ENCODE measurements around the gene CNTNAP2.
A peak's percentile ranks its signal among the peaks of the same experiment; 100 is the strongest.

Gene CNTNAP2

GRCh38 chr7:147639037-147639436 is 1522.4 kb downstream of the CNTNAP2 start:
- Histone ChIP-seq H2BK5ac (ENCODE audit: low read length) (no peak overlapping the region), H3K4me2 (ENCODE audit: low read length) (no peak overlapping the region), H3K18ac (ENCODE audit: low read length) (peak overlapping the region; percentile 84), H3K36me3 (ENCODE audit: control insufficient read depth, insufficient read depth, low read length) (no peaks in the 10 kb centered on the region), H3K9ac (ENCODE audit: low read length) (no peak overlapping the region), H3K4me1 (ENCODE audit: control insufficient read depth, low read depth, low read length) (peaks cover 3% of the 10 kb centered on the region), H3K79me1 (ENCODE audit: low read length) (no peaks in the 10 kb centered on the region), H3K4me3 (ENCODE audit: low read length) (no peak overlapping the region), H3K27ac (ENCODE audit: low read depth, low read length) (no peak overlapping the region), H3K4ac (ENCODE audit: low read depth, low read length) (no peak overlapping the region), H2BK15ac (replicated peaks; ENCODE audit: low read depth) (no peak overlapping the region), H3K56ac (ENCODE audit: low read length) (no peak overlapping the region), H3K23ac (ENCODE audit: low read length) (no peak overlapping the region), H3K27me3 (ENCODE audit: insufficient read depth, low read length, poor library complexity) (no peaks in the 10 kb centered on the region), H2AK5ac (ENCODE audit: low read length) (no peak overlapping the region), H4K5ac (ENCODE audit: low read length) (no peak overlapping the region), H3K79me2 (ENCODE audit: control insufficient read depth, insufficient read depth, low read length) (no peaks in the 10 kb centered on the region), H2BK120ac (ENCODE audit: low read depth, low read length) (no peak overlapping the region), H4K8ac (ENCODE audit: low read depth, low read length) (no peak overlapping the region)
- DNase-seq, result peak; percentile 61
- WGBS (ENCODE audit: extremely low coverage, insufficient coverage, low lambda C conversion rate), result no CpG with 5 or more reads among the region's 6 CpGs

- no peak overlapping the region for H3K23ac ChIP-seq (ENCODE audit: low read length)
- no peak for DNase-seq
- no peak overlapping the region for H3K27ac ChIP-seq (ENCODE audit: low read depth, low read length)
- H3K4me2 ChIP-seq (ENCODE audit: low read length), result no peak overlapping the region
- H3K36me3 ChIP-seq (ENCODE audit: control insufficient read depth, insufficient read depth, low read length), result no peaks in the 10 kb centered on the region
- no peak overlapping the region for H2BK15ac ChIP-seq (replicated peaks; ENCODE audit: low read depth)
- H3K4me3 ChIP-seq (ENCODE audit: low read length), result no peak overlapping the region
- no peak overlapping the region for H4K8ac ChIP-seq (ENCODE audit: low read depth, low read length)
- H3K18ac ChIP-seq (ENCODE audit: low read length), result no peak overlapping the region
- H3K79me1 ChIP-seq (ENCODE audit: low read length), result no peaks in the 10 kb centered on the region
- H3K79me2 ChIP-seq (ENCODE audit: control insufficient read depth, insufficient read depth, low read length), result no peaks in the 10 kb centered on the region
- peaks cover 3% of the 10 kb centered on the region for H3K4me1 ChIP-seq (ENCODE audit: control insufficient read depth, low read depth, low read length)
- no peak overlapping the region for H3K56ac ChIP-seq (ENCODE audit: low read length)
- WGBS (ENCODE audit: extremely low coverage, insufficient coverage, low lambda C conversion rate), result no CpG with 5 or more reads among the region's 3 CpGs
- H2BK120ac ChIP-seq (ENCODE audit: low read depth, low read length), result no peak overlapping the region
- H2BK5ac ChIP-seq (ENCODE audit: low read length), result no peak overlapping the region
- H3K9ac ChIP-seq (ENCODE audit: low read length), result no peak overlapping the region
- H4K5ac ChIP-seq (ENCODE audit: low read length), result no peak overlapping the region
- H3K27me3 ChIP-seq (ENCODE audit: insufficient read depth, low read length, poor library complexity), result no peaks in the 10 kb centered on the region
- H2AK5ac ChIP-seq (ENCODE audit: low read length), result no peak overlapping the region
- no peak overlapping the region for H3K4ac ChIP-seq (ENCODE audit: low read depth, low read length)
These were observed 1523.2 kb downstream of the CNTNAP2 start for GRCh38 chr7:147639751-147640150.

GRCh38 chr7:147640821-147641220 is 1524.2 kb downstream of the CNTNAP2 start:
- Histone ChIP-seq H3K18ac (ENCODE audit: low read length) (no peak overlapping the region), H2AK5ac (ENCODE audit: low read length) (no peak overlapping the region), H3K23ac (ENCODE audit: low read length) (no peak overlapping the region), H3K36me3 (ENCODE audit: control insufficient read depth, insufficient read depth, low read length) (no peaks in the 10 kb centered on the region), H2BK15ac (replicated peaks; ENCODE audit: low read depth) (no peak overlapping the region), H2BK5ac (ENCODE audit: low read length) (no peak overlapping the region), H2BK120ac (ENCODE audit: low read depth, low read length) (no peak overlapping the region), H3K56ac (ENCODE audit: low read length) (no peak overlapping the region), H3K27me3 (ENCODE audit: insufficient read depth, low read length, poor library complexity) (no peaks in the 10 kb centered on the region), H3K9ac (ENCODE audit: low read length) (no peak overlapping the region), H3K4me2 (ENCODE audit: low read length) (no peak overlapping the region), H4K5ac (ENCODE audit: low read length) (no peak overlapping the region), H3K79me2 (ENCODE audit: control insufficient read depth, insufficient read depth, low read length) (no peaks in the 10 kb centered on the region), H4K8ac (ENCODE audit: low read depth, low read length) (no peak overlapping the region), H3K79me1 (ENCODE audit: low read length) (no peaks in the 10 kb centered on the region), H3K4me3 (ENCODE audit: low read length) (no peak overlapping the region), H3K4ac (ENCODE audit: low read depth, low read length) (no peak overlapping the region), H3K27ac (ENCODE audit: low read depth, low read length) (no peak overlapping the region), H3K4me1 (ENCODE audit: control insufficient read depth, low read depth, low read length) (peaks cover 3% of the 10 kb centered on the region)
- no peak for DNase-seq
- WGBS (ENCODE audit: extremely low coverage, insufficient coverage, low lambda C conversion rate), result no CpG with 5 or more reads among the region's 9 CpGs

GRCh38 chr7:147646568-147646967 is 1530.0 kb downstream of the CNTNAP2 start:
- Histone ChIP-seq H2BK5ac (ENCODE audit: low read length) (no peak overlapping the region), H2BK15ac (replicated peaks; ENCODE audit: low read depth) (no peak overlapping the region), H3K9ac (ENCODE audit: low read length) (no peak overlapping the region), H3K36me3 (ENCODE audit: control insufficient read depth, insufficient read depth, low read length) (no peaks in the 10 kb centered on the region), H3K56ac (ENCODE audit: low read length) (no peak overlapping the region), H3K79me1 (ENCODE audit: low read length) (no peaks in the 10 kb centered on the region), H3K4me3 (ENCODE audit: low read length) (no peak overlapping the region), H4K5ac (ENCODE audit: low read length) (no peak overlapping the region), H2AK5ac (ENCODE audit: low read length) (no peak overlapping the region), H3K23ac (ENCODE audit: low read length) (no peak overlapping the region), H3K27me3 (ENCODE audit: insufficient read depth, low read length, poor library complexity) (no peaks in the 10 kb centered on the region), H3K4me1 (ENCODE audit: control insufficient read depth, low read depth, low read length) (no peaks in the 10 kb centered on the region), H3K4me2 (ENCODE audit: low read length) (no peak overlapping the region), H3K4ac (ENCODE audit: low read depth, low read length) (no peak overlapping the region), H3K79me2 (ENCODE audit: control insufficient read depth, insufficient read depth, low read length) (no peaks in the 10 kb centered on the region), H4K8ac (ENCODE audit: low read depth, low read length) (no peak overlapping the region), H3K27ac (ENCODE audit: low read depth, low read length) (no peak overlapping the region), H3K18ac (ENCODE audit: low read length) (no peak overlapping the region), H2BK120ac (ENCODE audit: low read depth, low read length) (no peak overlapping the region)
- no CpG with 5 or more reads among the region's 4 CpGs for WGBS (ENCODE audit: extremely low coverage, insufficient coverage, low lambda C conversion rate)
- no peak for DNase-seq

GRCh38 chr7:147650991-147651390 is 1534.4 kb downstream of the CNTNAP2 start:
- no peak overlapping the region for H3K56ac ChIP-seq (ENCODE audit: low read length)
- H3K27ac ChIP-seq (ENCODE audit: low read depth, low read length), result no peak overlapping the region
- H2BK15ac ChIP-seq (replicated peaks; ENCODE audit: low read depth), result no peak overlapping the region
- no peak overlapping the region for H2AK5ac ChIP-seq (ENCODE audit: low read length)
- H3K79me2 ChIP-seq (ENCODE audit: control insufficient read depth, insufficient read depth, low read length), result no peaks in the 10 kb centered on the region
- H3K4me3 ChIP-seq (ENCODE audit: low read length), result no peak overlapping the region
- no peak for DNase-seq
- no peak overlapping the region for H2BK120ac ChIP-seq (ENCODE audit: low read depth, low read length)
- no peak overlapping the region for H3K23ac ChIP-seq (ENCODE audit: low read length)
- H3K18ac ChIP-seq (ENCODE audit: low read length), result no peak overlapping the region
- H3K9ac ChIP-seq (ENCODE audit: low read length), result no peak overlapping the region
- no peaks in the 10 kb centered on the region for H3K4me1 ChIP-seq (ENCODE audit: control insufficient read depth, low read depth, low read length)
- no peak overlapping the region for H3K4ac ChIP-seq (ENCODE audit: low read depth, low read length)
- no peaks in the 10 kb centered on the region for H3K36me3 ChIP-seq (ENCODE audit: control insufficient read depth, insufficient read depth, low read length)
- WGBS (ENCODE audit: extremely low coverage, insufficient coverage, low lambda C conversion rate), result no CpG with 5 or more reads among the region's 3 CpGs
- H2BK5ac ChIP-seq (ENCODE audit: low read length), result no peak overlapping the region
- no peak overlapping the region for H4K5ac ChIP-seq (ENCODE audit: low read length)
- no peaks in the 10 kb centered on the region for H3K79me1 ChIP-seq (ENCODE audit: low read length)
- no peaks in the 10 kb centered on the region for H3K27me3 ChIP-seq (ENCODE audit: insufficient read depth, low read length, poor library complexity)
- no peak overlapping the region for H4K8ac ChIP-seq (ENCODE audit: low read depth, low read length)
- no peak overlapping the region for H3K4me2 ChIP-seq (ENCODE audit: low read length)

- H3K27ac ChIP-seq (ENCODE audit: low read depth, low read length), result no peak overlapping the region
- H3K4me2 ChIP-seq (ENCODE audit: low read length), result no peak overlapping the region
- no peak overlapping the region for H2BK15ac ChIP-seq (replicated peaks; ENCODE audit: low read depth)
- H3K79me2 ChIP-seq (ENCODE audit: control insufficient read depth, insufficient read depth, low read length), result no peaks in the 10 kb centered on the region
- H3K4ac ChIP-seq (ENCODE audit: low read depth, low read length), result no peak overlapping the region
- no peaks in the 10 kb centered on the region for H3K4me1 ChIP-seq (ENCODE audit: control insufficient read depth, low read depth, low read length)
- no peak overlapping the region for H4K5ac ChIP-seq (ENCODE audit: low read length)
- no peak overlapping the region for H3K56ac ChIP-seq (ENCODE audit: low read length)
- no peak overlapping the region for H3K23ac ChIP-seq (ENCODE audit: low read length)
- no peak overlapping the region for H3K4me3 ChIP-seq (ENCODE audit: low read length)
- no peak overlapping the region for H2BK120ac ChIP-seq (ENCODE audit: low read depth, low read length)
- H2AK5ac ChIP-seq (ENCODE audit: low read length), result no peak overlapping the region
- no peak overlapping the region for H3K18ac ChIP-seq (ENCODE audit: low read length)
- no peaks in the 10 kb centered on the region for H3K27me3 ChIP-seq (ENCODE audit: insufficient read depth, low read length, poor library complexity)
- no peak overlapping the region for H2BK5ac ChIP-seq (ENCODE audit: low read length)
- H3K9ac ChIP-seq (ENCODE audit: low read length), result no peak overlapping the region
- H3K36me3 ChIP-seq (ENCODE audit: control insufficient read depth, insufficient read depth, low read length), result no peaks in the 10 kb centered on the region
- WGBS (ENCODE audit: extremely low coverage, insufficient coverage, low lambda C conversion rate), result no CpG with 5 or more reads among the region's 1 CpG
- H4K8ac ChIP-seq (ENCODE audit: low read depth, low read length), result no peak overlapping the region
- peak; percentile 11 for DNase-seq
- no peaks in the 10 kb centered on the region for H3K79me1 ChIP-seq (ENCODE audit: low read length)
These were observed 1535.0 kb downstream of the CNTNAP2 start for GRCh38 chr7:147651601-147652000.
